ENCODE measurements around the gene P2RX7.

The P2RX7 gene

DNA sequence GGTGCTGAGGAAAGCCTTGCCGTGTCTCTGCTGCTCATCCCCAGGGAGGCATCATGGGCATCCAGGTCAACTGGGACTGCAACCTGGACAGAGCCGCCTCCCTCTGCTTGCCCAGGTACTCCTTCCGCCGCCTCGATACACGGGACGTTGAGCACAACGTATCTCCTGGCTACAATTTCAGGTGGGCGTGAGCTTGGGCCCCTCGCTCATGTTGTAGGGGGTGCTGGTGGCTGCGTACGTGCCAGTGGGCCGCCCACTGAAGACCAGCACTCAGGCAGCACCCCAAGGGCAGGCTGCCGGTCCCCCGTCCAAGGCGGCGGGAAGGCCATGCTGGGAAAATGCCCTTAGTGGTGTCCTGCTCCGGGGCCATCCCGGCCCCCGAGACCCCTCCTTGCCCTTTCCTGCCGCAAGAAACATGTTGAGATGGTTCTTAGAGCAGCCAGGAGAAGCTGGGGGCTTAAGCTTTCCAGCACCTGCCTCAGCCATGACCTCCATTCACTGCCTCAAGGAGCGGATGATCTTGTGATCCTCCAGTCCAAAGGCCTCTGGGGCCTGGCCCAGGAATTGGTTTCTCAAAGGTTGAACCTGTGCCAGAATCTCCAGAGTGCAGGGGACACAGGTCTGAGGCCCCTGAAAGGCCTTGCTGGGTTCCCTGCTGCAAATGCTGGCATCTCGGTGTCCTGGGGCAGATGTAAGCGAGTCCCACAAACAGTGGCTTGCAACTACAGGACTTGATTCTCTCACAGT lies 96.4 kb downstream of the P2RX7 start:
- no peak for DNase-seq

DNA sequence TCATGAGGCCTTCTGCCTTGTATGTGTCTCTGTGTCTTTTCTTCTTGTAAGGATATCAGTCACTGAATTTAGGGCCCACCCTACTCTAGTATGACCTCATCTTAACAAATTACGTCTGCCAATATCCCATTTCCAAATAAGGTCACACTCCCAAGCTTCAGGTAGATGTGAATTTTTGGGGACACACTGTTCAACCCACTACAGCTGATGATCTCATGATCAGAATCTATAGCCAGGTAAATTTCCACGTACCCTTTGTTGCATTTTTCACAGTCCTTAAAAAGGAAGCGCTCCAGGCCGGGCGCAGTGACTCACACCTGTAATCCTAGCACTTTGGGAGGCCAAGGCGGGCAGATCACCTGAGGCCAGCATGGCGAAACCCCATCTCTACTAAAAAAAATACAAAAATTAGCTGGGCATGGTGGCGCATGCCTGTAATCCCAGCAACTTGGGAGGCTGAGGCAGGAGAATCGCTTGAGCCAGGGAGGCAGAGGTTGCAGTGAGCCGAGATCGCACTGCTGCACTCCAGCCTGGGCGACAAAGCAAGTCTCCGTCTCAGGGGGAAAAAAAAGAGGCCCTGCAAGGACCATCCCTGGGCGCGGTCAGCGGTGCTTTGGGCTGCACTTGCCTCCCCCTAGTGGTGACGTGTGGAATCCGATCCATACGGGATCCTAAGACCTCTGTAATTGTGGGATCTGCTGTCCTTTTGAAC lies 97.3 kb downstream of the P2RX7 start:
- peak in 41 of 51 donors; percentile 4 to 76 (median 24) for DNase-seq

DNA sequence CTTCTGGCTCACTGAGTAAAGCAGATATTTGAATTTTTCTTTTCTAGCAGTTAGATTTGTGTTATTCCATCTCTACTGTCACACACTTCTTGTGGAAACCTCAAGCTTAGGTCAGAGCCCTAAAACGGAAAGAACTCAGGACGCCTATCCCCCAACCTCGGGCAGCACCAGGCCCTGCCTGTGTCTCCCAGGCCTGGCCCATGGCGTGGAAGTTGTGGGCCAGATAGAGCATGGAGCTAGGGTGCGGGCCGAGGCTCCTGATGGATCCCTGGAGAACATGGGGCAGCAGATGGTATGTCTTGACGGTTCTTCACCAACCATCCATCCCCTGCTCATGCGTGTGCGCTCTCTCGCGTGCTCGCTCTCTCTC lies 97.8 kb downstream of the P2RX7 start:
- no peak for DNase-seq

DNA sequence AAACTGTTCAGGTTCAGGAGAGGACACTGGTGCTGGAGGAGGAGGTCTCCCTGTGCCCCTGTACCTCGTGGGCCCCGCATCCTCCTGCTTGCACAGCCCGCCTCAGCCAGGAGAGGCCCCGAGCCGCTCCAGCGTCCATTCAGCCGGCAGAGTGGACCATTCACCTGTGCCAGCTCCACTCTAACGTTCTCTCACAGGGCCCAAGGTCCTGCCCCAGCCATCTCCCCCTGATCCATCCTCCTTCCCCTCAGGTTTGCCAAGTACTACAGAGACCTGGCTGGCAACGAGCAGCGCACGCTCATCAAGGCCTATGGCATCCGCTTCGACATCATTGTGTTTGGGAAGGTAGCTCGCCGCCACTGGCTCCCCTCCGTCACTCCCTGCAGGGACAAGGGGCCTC lies 99.5 kb downstream of the P2RX7 start:
- DNase-seq, result no peak

DNA sequence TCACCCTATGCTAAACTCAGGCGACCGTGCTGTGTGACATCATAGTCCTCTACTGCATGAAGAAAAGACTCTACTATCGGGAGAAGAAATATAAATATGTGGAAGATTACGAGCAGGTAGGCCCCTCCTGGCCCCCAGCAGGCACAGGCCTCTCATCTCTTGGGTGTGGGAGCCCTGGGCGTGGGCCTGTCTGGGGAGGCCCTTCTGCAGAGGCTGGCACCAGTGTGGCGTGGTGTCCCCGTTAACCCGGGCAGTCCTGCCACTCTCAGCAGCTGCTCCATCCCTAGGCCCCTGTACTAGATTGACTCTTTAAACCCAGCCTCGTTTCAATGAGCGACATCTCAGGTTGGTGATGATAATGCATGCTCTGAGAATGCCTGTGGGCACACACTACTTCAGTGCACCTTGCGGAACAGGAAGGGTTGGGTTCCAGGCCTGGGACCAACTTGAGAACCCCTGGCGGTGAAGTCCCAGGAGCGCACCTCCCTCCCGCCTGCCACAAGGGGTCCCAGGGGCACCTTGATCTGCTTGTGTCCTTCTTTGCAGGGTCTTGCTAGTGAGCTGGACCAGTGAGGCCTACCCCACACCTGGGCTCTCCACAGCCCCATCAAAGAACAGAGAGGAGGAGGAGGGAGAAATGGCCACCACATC lies 100.4 kb downstream of the P2RX7 start:
- no peak for DNase-seq

DNA sequence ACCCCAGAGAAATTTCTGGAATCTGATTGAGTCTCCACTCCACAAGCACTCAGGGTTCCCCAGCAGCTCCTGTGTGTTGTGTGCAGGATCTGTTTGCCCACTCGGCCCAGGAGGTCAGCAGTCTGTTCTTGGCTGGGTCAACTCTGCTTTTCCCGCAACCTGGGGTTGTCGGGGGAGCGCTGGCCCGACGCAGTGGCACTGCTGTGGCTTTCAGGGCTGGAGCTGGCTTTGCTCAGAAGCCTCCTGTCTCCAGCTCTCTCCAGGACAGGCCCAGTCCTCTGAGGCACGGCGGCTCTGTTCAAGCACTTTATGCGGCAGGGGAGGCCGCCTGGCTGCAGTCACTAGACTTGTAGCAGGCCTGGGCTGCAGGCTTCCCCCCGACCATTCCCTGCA lies 100.9 kb downstream of the P2RX7 start:
- no peak for DNase-seq

DNA sequence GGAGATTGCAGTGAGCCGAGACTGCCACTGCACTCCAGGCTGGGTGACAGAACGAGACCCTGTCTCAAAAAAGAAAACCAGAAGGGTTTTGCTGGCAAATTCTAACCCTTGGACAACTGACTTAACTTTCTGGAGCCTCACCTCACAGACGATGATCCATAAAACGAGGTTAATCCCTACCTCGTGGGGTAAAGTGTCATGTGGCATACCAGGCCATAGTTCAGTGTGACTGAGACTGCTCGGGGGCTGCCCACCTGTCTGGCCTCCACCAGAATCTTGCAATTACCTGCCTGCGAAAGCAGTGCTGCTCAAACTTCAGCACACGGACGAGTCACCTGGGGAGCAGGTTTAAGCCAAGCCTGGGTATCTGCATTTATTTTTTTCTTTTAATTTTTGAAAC lies 104.1 kb downstream of the P2RX7 start:
- DNase-seq, result no peak

DNA sequence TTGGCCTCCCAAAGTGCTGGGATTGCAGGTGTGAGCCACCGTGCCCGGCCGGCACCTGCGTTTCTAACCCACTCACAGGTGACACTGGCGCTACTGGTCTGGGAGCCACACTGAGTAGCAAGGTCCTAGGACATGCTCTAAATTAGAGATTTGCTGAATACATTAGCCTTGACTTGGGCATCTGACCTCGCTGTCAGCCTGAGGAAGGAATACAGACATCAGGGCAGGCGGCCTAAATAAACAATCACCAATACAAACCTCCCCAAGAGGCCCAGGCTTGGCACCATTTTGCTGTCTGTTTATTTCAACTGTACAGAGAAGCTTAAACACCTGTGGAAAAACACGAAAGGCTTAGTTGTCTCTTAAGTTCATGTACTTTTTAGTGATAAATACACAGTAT lies 104.7 kb downstream of the P2RX7 start:
- no peak for DNase-seq
